GM12878 (cell line): ENCODE data around the gene ECPAS.

ENCODE experiments used
- CEBPZ ChIP-seq: fragments of 150-350 bp; IDR thresholded peaks from 2 replicates; pipeline ENCODE4 v1.6.1; 2016; ENCODE audit warnings: low read depth, low read length
- CTCF ChIP-seq, 3 experiments: IDR thresholded peaks in 2 of 3; conservative IDR thresholded peaks in 1 of 3; 2 replicates each; pipeline ENCODE4 v1.5.1; 2011; ENCODE audit warnings: low read depth in 3 of 3, low read length in 3 of 3, mild to moderate bottlenecking in 3 of 3, control low read depth in 2 of 3, moderate library complexity in 2 of 3, inconsistent platforms in 1 of 3, mixed read lengths in 1 of 3; ENCODE audit not compliant: control insufficient read depth in 2 of 3, insufficient read depth in 1 of 3; ENCODE audit errors: extremely low read depth in 1 of 3
- JUNB ChIP-seq: IDR thresholded peaks from 2 replicates; pipeline ENCODE4 v1.6.1; 2016; ENCODE audit warnings: antibody characterized with exemption, mild to moderate bottlenecking
- PKNOX1 ChIP-seq: fragments of 450-650 bp; IDR thresholded peaks from 2 replicates; pipeline ENCODE4 v1.6.1; 2016; ENCODE audit warnings: mild to moderate bottlenecking
- POLR2A ChIP-seq: IDR thresholded peaks from 2 replicates; pipeline ENCODE4 v1.6.1; 2011; ENCODE audit warnings: low read depth, mild to moderate bottlenecking, low read length
- SMAD1 ChIP-seq: fragments of 450-650 bp; IDR thresholded peaks from 2 replicates; pipeline ENCODE4 v1.6.1; 2018; ENCODE audit warnings: mild to moderate bottlenecking, low read depth; ENCODE audit not compliant: partially characterized antibody
- SPI1 ChIP-seq: IDR thresholded peaks from 2 replicates; pipeline ENCODE4 v1.6.1; 2011; ENCODE audit warnings: low read depth, mild to moderate bottlenecking, low read length, moderate library complexity, borderline replicate concordance; ENCODE audit not compliant: insufficient read depth
- TCF12 ChIP-seq: IDR thresholded peaks from 2 replicates; pipeline ENCODE4 v1.6.1; 2011; ENCODE audit warnings: low read depth, mild to moderate bottlenecking, low read length
- YY1 ChIP-seq: IDR thresholded peaks from 2 replicates; pipeline ENCODE4 v1.6.1; 2011; ENCODE audit warnings: low read depth, mild to moderate bottlenecking, low read length
- ZBTB40 ChIP-seq: fragments of 450-650 bp; IDR thresholded peaks from 2 replicates; pipeline ENCODE4 v1.6.1; 2016; ENCODE audit warnings: mild to moderate bottlenecking, moderate library complexity, borderline replicate concordance
- ZNF24 ChIP-seq: fragments of 450-650 bp; IDR thresholded peaks from 2 replicates; pipeline ENCODE4 v1.6.1; 2017; ENCODE audit warnings: antibody characterized with exemption, mild to moderate bottlenecking

- TF ChIP-seq POLR2A (no peak), YY1 (no peak), JUNB (no peak), SPI1 (no peak), SMAD1 (no peak), CTCF (IDR thresholded peaks at IDR 0.05 in 2 of 3, conservative IDR thresholded peaks at IDR 0.05 in 1 of 3; ENCODE audit: control insufficient read depth in 2 of 3, extremely low read depth in 1 of 3, insufficient read depth in 1 of 3, low read depth in 3 of 3, low read length in 3 of 3) (no peak), ZBTB40 (no peak), TCF12 (no peak), CEBPZ (no peak), PKNOX1 (no peak), ZNF24 (no peak)
Observed at GRCh38 chr9:111375817-111376564, 108.2 kb downstream of the ECPAS start.
